Kidney epithelial cell (primary cell): ENCODE measurements around the gene POLK. TPM values are rescaled to one million over a fixed set of nuclear protein-coding genes. Genes with fewer than 3 reads are reported as not detected.
"Not testable (repeated sequence)": the region's sequence is repeated elsewhere in the genome, so short reads cannot be mapped to it uniquely, and the experiment has no call there.

Source experiments
- DNase-seq: peaks from one replicate; pipeline ENCODE4 v3.0.0-alpha.2; 2010; ENCODE audit warnings: low read depth
- H3K27me3 ChIP-seq: 2 replicates; pipeline ENCODE4 v1.6.0; 2011; ENCODE audit warnings: low read length; ENCODE audit not compliant: control insufficient read depth, insufficient read depth
- H3K36me3 ChIP-seq: 2 replicates; pipeline ENCODE4 v1.5.1; 2011; ENCODE audit warnings: low read length; ENCODE audit not compliant: control insufficient read depth, insufficient read depth
- H3K4me3 ChIP-seq: 2 replicates; pipeline ENCODE4 v1.5.1; 2011; ENCODE audit warnings: low read depth, mild to moderate bottlenecking, control low read depth, low read length
- CTCF ChIP-seq: IDR thresholded peaks from 2 replicates; pipeline ENCODE4 v1.5.1; 2011; ENCODE audit warnings: mild to moderate bottlenecking, moderate library complexity, low read length, control low read depth, inconsistent platforms; ENCODE audit not compliant: insufficient read depth, poor library complexity, severe bottlenecking
- total RNA-seq: library from RNA; depleted of rRNA; stranded (reverse); fragments of >200 nt; gene quantifications from 2 replicates; pipeline ENCODE4 v1.2.3, GENCODE V29; 2015

Gene POLK
- total RNA-seq, 1 donor from 2014 or later = 18.6 TPM

GRCh38 chr5:75482482-75482881 lies 29.2 kb upstream of the POLK start:
- H3K27me3 ChIP-seq = no peaks in the 10 kb centered on the region
- no peaks in the 10 kb centered on the region for H3K36me3 ChIP-seq
- no peak for TF ChIP-seq CTCF
- DNase-seq = no peak
- no peak overlapping the region for H3K4me3 ChIP-seq

GRCh38 chr5:75484605-75485004 lies 27.1 kb upstream of the POLK start:
- no peak for DNase-seq
- no peak for TF ChIP-seq CTCF

GRCh38 chr5:75489847-75490246 lies 21.8 kb upstream of the POLK start:
- not testable (repeated sequence) for H3K36me3 ChIP-seq, H3K4me3 ChIP-seq, DNase-seq, H3K27me3 ChIP-seq

More at GRCh38 chr5:75484605-75485004, 27.1 kb upstream of the POLK start:
- Histone ChIP-seq H3K4me3 (no peak overlapping the region), H3K36me3 (no peaks in the 10 kb centered on the region), H3K27me3 (no peaks in the 10 kb centered on the region)

DNA sequence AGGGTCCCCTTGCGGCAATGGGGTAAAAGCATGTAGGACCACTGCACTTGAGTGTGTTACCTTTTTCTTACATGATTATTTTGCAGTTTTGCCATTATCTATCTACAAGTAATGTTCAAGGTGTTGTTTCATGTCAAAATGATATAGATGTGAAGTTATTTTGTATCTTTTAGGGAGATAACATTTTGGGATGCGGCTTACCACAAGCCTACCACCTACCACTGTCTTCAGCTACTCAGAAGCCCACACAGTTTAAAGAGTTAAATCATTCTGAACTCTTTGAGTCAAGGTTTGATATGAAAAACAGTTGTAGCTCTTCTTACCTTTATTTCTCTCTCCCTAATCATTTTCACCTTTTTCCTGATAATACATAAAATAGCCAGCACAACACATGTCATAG lies 20.1 kb upstream of the POLK start:
- no peaks in the 10 kb centered on the region for H3K27me3 ChIP-seq
- TF ChIP-seq CTCF = no peak

GRCh38 chr5:75496026-75496425 lies 15.7 kb upstream of the POLK start:
- Histone ChIP-seq H3K36me3 (peaks cover 1% of the 10 kb centered on the region), H3K27me3 (no peaks in the 10 kb centered on the region), H3K4me3 (no peak overlapping the region)
- DNase-seq = no peak
- TF ChIP-seq CTCF = no peak

More for the DNA sequence above, 20.1 kb upstream of the POLK start:
- H3K36me3 ChIP-seq = no peaks in the 10 kb centered on the region
- no peak for DNase-seq
- no peak overlapping the region for H3K4me3 ChIP-seq

- Histone ChIP-seq H3K4me3 (no peak overlapping the region), H3K27me3 (no peaks in the 10 kb centered on the region), H3K36me3 (peaks cover 1% of the 10 kb centered on the region)
- TF ChIP-seq CTCF = no peak
- DNase-seq = no peak
These were observed 13.4 kb upstream of the POLK start for GRCh38 chr5:75498208-75498777.

- H3K27me3 ChIP-seq, DNase-seq, H3K4me3 ChIP-seq, H3K36me3 ChIP-seq: not testable (repeated sequence)
These were observed 12.8 kb upstream of the POLK start for GRCh38 chr5:75498875-75499274.

- DNase-seq, H3K4me3 ChIP-seq, H3K36me3 ChIP-seq, H3K27me3 ChIP-seq: not testable (repeated sequence)
These were observed 6.6 kb upstream of the POLK start for GRCh38 chr5:75505112-75505511.
